Lower leg skin (tissue), 4 donors: Measurements from ENCODE around the gene NFIB. TPM values are rescaled to one million over a fixed set of nuclear protein-coding genes. Genes with fewer than 3 reads are reported as not detected.

Experiments
- DNase-seq, 2 donors: peaks; one replicate each; pipeline ENCODE4 v3.0.0-alpha.2; 2019; ENCODE audit warnings: low spot score in 2 of 2
- H3K4me3 ChIP-seq: fragments of 200-600 bp; sonication (generic); 2 replicates; pipeline ENCODE4 v1.5.1; 2017; ENCODE audit warnings: mild to moderate bottlenecking, low read depth; ENCODE audit not compliant: poor library complexity, severe bottlenecking
- CTCF ChIP-seq, 3 donors: fragments of 450-650 bp; IDR thresholded peaks; one replicate each; pipeline ENCODE4 v1.5.1; 2016; ENCODE audit warnings: antibody characterized with exemption in 3 of 3, mild to moderate bottlenecking in 3 of 3, moderate library complexity in 2 of 3
- POLR2A ChIP-seq, 2 donors: fragments of 450-650 bp; IDR thresholded peaks; one replicate each; pipeline ENCODE4 v1.6.1; 2016 to 2017; ENCODE audit warnings: antibody characterized with exemption in 2 of 2, mild to moderate bottlenecking in 1 of 2, moderate library complexity in 1 of 2
- WGBS, 2 donors: methylation state at CpG; one replicate each; pipeline ENCODE4 v1.1.5; 2018; 5-methylcytosine and 5-hydroxymethylcytosine counted together
- intact Hi-C: fragments of 100-400 bp; cut with DNase I; formaldehyde crosslinking; loops from one replicate; pipeline ENCODE4 v1.15.0; 2023; ENCODE audit warnings: low total_unique reads
- total RNA-seq, 4 donors: library from RNA; depleted of rRNA; stranded (reverse); fragments of >200 nt; gene quantifications; one replicate each; pipeline ENCODE4 v1.1.0, GENCODE V29; 2016

Gene NFIB
- total RNA-seq, 4 donors from 2014 or later = 68.2 to 145 (median 78.6) TPM

GRCh38 chr9:14263707-14264483 lies 50.0 kb downstream of the NFIB start:
- 39 to 41% methylated on average over 7 of the region's 7 CpGs for WGBS, 2 donors
- TF ChIP-seq CTCF (IDR thresholded peaks at IDR 0.05) (no peak), POLR2A (IDR thresholded peaks at IDR 0.05) (no peak)
- no peak overlapping the region for H3K4me3 ChIP-seq
- DNase-seq = no peak
- intact Hi-C loops = no loop called here

GRCh38 chr9:14262827-14263226 lies 51.1 kb downstream of the NFIB start:
- 51 to 56% methylated on average over 2 of the region's 2 CpGs for WGBS, 2 donors
- no peak for DNase-seq
- intact Hi-C loops = no loop called here
- H3K4me3 ChIP-seq = no peak overlapping the region
- TF ChIP-seq CTCF (IDR thresholded peaks at IDR 0.05) = no peak
- no peak for TF ChIP-seq POLR2A (IDR thresholded peaks at IDR 0.05)

DNA sequence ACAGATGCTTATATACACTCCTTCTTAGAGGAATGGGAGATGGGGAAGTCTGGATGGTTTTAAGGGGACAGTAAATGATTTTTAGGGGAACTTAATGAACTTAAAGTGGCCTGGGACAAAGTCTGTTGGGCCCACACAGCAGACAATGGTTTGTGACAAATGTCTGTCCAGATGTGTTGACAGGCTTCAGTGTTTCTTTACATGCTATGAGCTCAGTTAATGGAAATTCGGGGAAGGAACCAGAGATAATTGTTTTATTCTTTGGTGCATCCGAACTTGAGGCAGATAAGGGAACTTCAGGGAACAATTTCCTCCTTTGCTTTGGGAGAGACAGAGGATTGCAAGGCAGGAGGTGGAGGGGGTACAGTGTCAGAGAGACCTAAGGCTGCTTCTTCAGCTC lies 52.3 kb downstream of the NFIB start:
- 46 to 58% methylated on average over 2 of the region's 2 CpGs for WGBS, 2 donors
- H3K4me3 ChIP-seq = no peak overlapping the region
- TF ChIP-seq CTCF (IDR thresholded peaks at IDR 0.05) (no peak), POLR2A (IDR thresholded peaks at IDR 0.05) (no peak)
- no peak for DNase-seq
- intact Hi-C loops = no loop called here

- no peak for DNase-seq
- 84 to 91% methylated on average over 4 of the region's 4 CpGs for whole genome bisulfite sequencing, 2 donors
- intact Hi-C loops = no loop called here
- TF ChIP-seq POLR2A (IDR thresholded peaks at IDR 0.05) (no peak), CTCF (IDR thresholded peaks at IDR 0.05) (no peak)
- H3K4me3 ChIP-seq = no peak overlapping the region
Measured at GRCh38 chr9:14260101-14260500, 53.8 kb downstream of the NFIB start.

GRCh38 chr9:14258660-14259239 lies 55.2 kb downstream of the NFIB start:
- DNase-seq = no peak
- 18 to 20% methylated on average over 4 of the region's 4 CpGs for WGBS, 2 donors
- TF ChIP-seq CTCF (IDR thresholded peaks at IDR 0.05) (no peak), POLR2A (IDR thresholded peaks at IDR 0.05) (no peak)
- intact Hi-C loops = no loop called here
- no peak overlapping the region for H3K4me3 ChIP-seq
